Endothelial cell (in vitro differentiated cells): ENCODE results near the gene IFT122. TPM values are rescaled to one million over a fixed set of nuclear protein-coding genes. Genes with fewer than 3 reads are reported as not detected.
A peak's percentile ranks its signal among the peaks of the same experiment; 100 is the strongest.

Experiments used
- DNase-seq: peaks from one replicate; pipeline ENCODE4 v3.0.0; 2021; ENCODE audit warnings: low spot score
- H3K27ac Mint-ChIP-seq: one replicate; pipeline ENCODE4 v1.8.0; 2021; ENCODE audit warnings: mixed read lengths, inconsistent platforms; ENCODE audit not compliant: unreplicated experiment
- H3K27me3 Mint-ChIP-seq: one replicate; pipeline ENCODE4 v1.8.0; 2021; ENCODE audit warnings: mild to moderate bottlenecking, moderate library complexity, mixed read lengths, inconsistent platforms; ENCODE audit not compliant: unreplicated experiment
- H3K36me3 Mint-ChIP-seq: one replicate; pipeline ENCODE4 v1.8.0; 2021; ENCODE audit warnings: mild to moderate bottlenecking, low read depth, mixed read lengths, inconsistent platforms; ENCODE audit not compliant: unreplicated experiment
- H3K4me1 Mint-ChIP-seq: one replicate; pipeline ENCODE4 v1.8.0; 2021; ENCODE audit warnings: mild to moderate bottlenecking, mixed read lengths, inconsistent platforms; ENCODE audit not compliant: unreplicated experiment
- H3K4me3 Mint-ChIP-seq: one replicate; pipeline ENCODE4 v1.8.0; 2021; ENCODE audit warnings: mild to moderate bottlenecking, mixed read lengths, inconsistent platforms; ENCODE audit not compliant: unreplicated experiment
- H3K9me3 Mint-ChIP-seq: one replicate; pipeline ENCODE4 v1.8.0; 2021; ENCODE audit warnings: mixed read lengths, inconsistent platforms; ENCODE audit not compliant: unreplicated experiment
- total RNA-seq: library from RNA; stranded (reverse); fragmentation: NEBNext Ultra II Directional; extraction: Animal tissue kit (Norgen Biotek cat#: 25700); gene quantifications from one replicate; pipeline ENCODE4 v1.2.1, GENCODE V29; 2021; ENCODE audit not compliant: unreplicated experiment
- TF ChIP-seq, protein P1 (sequence below): fragments of 200-600 bp; sonication (generic); IDR thresholded peaks from one replicate; pipeline ENCODE4 v1.5.0; 2021; ENCODE audit warnings: antibody characterized with exemption; ENCODE audit not compliant: unreplicated experiment

The IFT122 gene
- total RNA-seq, 1 donor from 2014 or later, result 25.1 TPM

DNA sequence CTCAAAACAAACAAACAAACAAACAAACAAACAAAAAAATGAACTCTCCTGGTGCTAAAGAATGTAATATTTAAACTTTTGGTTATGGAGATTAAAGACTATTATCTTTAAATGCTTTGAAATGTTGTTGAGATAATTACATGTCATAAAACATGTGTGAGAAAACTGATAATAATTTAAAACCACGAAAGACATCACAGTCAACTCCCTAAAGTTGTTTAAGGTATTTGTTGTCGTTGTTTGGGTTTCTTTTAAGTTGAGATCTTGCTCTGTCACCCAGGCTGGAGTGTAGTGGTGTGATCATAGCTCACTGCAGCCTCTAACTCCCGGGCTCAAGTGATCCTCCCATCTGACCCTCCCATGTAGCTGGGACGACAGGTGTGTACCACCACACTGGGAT is 23.6 kb upstream of the IFT122 start:
- no peaks in the 10 kb centered on the region for H3K36me3 Mint-ChIP-seq
- DNase-seq, result no peak
- H3K27me3 Mint-ChIP-seq, result peaks cover 7% of the 10 kb centered on the region
- TF ChIP-seq, protein P1, sequence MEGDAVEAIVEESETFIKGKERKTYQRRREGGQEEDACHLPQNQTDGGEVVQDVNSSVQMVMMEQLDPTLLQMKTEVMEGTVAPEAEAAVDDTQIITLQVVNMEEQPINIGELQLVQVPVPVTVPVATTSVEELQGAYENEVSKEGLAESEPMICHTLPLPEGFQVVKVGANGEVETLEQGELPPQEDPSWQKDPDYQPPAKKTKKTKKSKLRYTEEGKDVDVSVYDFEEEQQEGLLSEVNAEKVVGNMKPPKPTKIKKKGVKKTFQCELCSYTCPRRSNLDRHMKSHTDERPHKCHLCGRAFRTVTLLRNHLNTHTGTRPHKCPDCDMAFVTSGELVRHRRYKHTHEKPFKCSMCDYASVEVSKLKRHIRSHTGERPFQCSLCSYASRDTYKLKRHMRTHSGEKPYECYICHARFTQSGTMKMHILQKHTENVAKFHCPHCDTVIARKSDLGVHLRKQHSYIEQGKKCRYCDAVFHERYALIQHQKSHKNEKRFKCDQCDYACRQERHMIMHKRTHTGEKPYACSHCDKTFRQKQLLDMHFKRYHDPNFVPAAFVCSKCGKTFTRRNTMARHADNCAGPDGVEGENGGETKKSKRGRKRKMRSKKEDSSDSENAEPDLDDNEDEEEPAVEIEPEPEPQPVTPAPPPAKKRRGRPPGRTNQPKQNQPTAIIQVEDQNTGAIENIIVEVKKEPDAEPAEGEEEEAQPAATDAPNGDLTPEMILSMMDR, result no peak
- H3K4me1 Mint-ChIP-seq, result peaks cover 10% of the 10 kb centered on the region
- H3K4me3 Mint-ChIP-seq, result no peak overlapping the region
- H3K27ac Mint-ChIP-seq, result no peak overlapping the region
- no peaks in the 10 kb centered on the region for H3K9me3 Mint-ChIP-seq

DNA sequence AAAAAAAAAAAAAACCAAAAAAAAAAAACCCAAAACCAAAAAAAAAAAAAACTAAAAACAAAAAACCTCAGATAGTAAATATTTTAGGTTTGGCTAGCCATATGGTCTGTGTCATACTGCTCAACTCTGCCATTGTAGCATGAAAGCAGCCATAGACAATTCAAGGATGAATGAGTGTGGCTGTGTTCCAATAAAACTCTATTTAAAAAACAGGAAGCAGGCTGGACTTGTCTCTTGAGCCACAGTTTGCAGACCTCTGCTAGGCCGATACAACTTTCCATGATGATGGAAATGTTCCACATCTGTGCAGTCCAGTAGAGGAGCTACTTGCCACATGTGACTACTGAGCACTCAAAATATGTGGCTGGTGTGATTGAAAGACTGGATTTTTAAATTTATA is 22.7 kb upstream of the IFT122 start:
- TF ChIP-seq, protein P1, result no peak
- H3K4me3 Mint-ChIP-seq, result no peak overlapping the region
- H3K9me3 Mint-ChIP-seq, result no peaks in the 10 kb centered on the region
- no peak overlapping the region for H3K27ac Mint-ChIP-seq
- peaks cover 5% of the 10 kb centered on the region for H3K27me3 Mint-ChIP-seq
- DNase-seq, result no peak
- peaks cover 10% of the 10 kb centered on the region for H3K4me1 Mint-ChIP-seq
- no peaks in the 10 kb centered on the region for H3K36me3 Mint-ChIP-seq

DNA sequence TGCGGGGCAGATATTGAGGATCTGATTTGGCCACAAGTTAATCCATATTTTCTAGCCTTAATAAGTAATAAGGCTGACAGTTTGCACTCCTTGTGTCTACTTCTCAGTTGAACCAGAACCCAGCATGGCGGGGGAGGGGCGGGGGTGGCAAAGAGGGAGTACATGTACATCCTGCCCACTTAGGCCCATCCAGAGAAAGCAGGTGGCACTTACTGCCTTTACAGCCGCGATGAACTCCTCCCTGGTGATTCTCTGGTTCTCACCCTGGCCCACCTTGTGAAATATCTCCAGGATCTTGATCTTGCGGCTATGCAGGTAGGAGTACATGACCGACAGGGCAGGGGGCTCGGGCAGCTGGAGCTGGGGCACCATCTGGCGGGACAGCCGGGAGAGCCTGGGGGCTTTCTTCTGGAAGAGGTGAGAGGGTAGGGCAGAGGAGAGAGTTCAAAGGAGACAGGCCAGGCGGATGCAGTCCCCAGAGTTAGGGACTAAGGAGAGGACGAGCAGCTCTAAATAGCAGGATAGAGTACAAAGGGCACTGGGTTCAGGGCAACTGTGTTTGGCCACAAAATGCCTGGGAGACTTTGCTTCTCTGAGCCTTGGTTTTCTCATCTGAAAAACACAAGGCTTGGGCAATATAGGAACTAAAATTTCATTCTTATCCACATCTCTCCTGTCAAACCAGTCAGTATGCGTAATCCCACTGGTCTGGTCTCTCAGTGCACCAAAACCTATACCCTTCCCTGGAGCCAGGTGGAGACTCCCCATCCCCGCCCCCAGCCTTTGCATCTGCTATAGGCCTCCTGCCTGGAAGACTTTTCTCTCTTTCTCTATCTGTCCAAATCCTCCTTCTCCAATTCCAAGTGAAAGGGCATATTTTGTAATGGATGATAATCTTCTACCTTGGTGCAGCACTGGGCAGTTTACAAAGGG is 21.7 kb upstream of the IFT122 start:
- DNase-seq, result no peak
- Mint-ChIP-seq H3K9me3 (no peaks in the 10 kb centered on the region), H3K36me3 (no peaks in the 10 kb centered on the region), H3K4me3 (peak overlapping the region; percentile 42), H3K27ac (no peak overlapping the region), H3K27me3 (peaks cover 2% of the 10 kb centered on the region), H3K4me1 (peaks cover 3% of the 10 kb centered on the region)
- TF ChIP-seq, protein P1, result no peak

DNA sequence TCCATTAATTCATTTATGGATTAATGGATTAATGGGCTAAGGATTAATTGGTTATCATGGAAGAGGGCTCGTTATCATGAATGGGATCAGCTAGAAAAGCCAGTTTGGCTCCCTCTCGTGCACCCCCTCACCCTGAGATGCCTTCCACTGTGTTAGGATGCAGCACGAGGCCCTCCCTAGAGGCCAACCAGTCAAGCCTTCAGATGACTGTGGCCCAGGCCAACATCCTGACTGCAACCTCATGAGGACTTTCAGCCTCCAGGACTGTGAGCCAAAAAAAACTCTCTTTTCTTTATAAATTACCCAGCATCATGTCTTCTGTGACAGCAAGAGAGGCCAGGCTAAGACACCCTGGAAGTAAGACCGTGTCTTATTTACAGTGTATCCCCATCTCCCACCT is 20.5 kb upstream of the IFT122 start:
- TF ChIP-seq, protein P1, result no peak
- no peak overlapping the region for H3K4me3 Mint-ChIP-seq
- H3K27ac Mint-ChIP-seq, result no peak overlapping the region
- peaks cover 11% of the 10 kb centered on the region for H3K4me1 Mint-ChIP-seq
- no peaks in the 10 kb centered on the region for H3K9me3 Mint-ChIP-seq
- peaks cover 3% of the 10 kb centered on the region for H3K27me3 Mint-ChIP-seq
- DNase-seq, result no peak
- H3K36me3 Mint-ChIP-seq, result no peaks in the 10 kb centered on the region

DNA sequence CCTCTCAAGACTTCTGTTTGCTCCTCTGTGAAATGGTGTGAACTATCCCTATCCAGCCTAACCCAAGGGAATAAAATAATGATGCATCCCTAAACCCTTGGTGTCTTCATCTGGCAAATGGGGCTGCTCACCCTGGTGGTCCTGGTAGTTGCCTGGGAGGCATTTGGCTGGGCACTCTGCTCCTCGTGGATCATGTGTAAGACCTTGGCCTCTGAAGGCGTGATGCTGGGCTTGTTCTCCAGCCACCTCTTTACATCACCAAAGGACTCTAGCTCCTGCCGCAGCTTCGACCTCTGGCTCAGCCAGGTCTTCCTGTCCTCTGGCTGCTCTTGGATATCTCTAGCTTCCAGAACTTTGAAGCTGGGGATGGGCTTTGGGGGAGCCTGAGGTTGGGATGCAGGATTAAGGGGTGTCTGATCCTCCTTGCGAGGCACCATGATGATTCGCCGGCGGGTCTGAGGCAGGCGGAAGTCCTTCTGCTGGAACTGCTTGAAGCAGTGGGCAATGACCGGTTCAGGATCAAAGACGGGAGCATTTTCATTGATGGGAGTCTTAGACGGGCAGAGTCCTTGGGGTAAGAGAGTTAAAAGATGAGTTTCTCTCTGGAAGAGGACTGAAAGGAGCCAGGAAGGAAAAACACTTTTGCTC is 18.7 kb upstream of the IFT122 start:
- Mint-ChIP-seq H3K36me3 (no peaks in the 10 kb centered on the region), H3K27me3 (peaks cover 3% of the 10 kb centered on the region), H3K4me1 (peaks cover 18% of the 10 kb centered on the region), H3K9me3 (no peaks in the 10 kb centered on the region), H3K4me3 (no peak overlapping the region), H3K27ac (no peak overlapping the region)
- TF ChIP-seq, protein P1, result no peak
- no peak for DNase-seq
